GM19239 (cell line): ENCODE measurements around the gene PRICKLE2.

ENCODE experiments used
- DNase-seq: peaks from one replicate; pipeline ENCODE4 v3.0.0; 2011; ENCODE audit warnings: low spot score; ENCODE audit not compliant: insufficient read length
- FAIRE-seq: peaks from 2 replicates; lab custom pipeline; 2011; peaks lifted over from hg19 to GRCh38; lab: Jason Lieb, UNC

Gene PRICKLE2, protein sequence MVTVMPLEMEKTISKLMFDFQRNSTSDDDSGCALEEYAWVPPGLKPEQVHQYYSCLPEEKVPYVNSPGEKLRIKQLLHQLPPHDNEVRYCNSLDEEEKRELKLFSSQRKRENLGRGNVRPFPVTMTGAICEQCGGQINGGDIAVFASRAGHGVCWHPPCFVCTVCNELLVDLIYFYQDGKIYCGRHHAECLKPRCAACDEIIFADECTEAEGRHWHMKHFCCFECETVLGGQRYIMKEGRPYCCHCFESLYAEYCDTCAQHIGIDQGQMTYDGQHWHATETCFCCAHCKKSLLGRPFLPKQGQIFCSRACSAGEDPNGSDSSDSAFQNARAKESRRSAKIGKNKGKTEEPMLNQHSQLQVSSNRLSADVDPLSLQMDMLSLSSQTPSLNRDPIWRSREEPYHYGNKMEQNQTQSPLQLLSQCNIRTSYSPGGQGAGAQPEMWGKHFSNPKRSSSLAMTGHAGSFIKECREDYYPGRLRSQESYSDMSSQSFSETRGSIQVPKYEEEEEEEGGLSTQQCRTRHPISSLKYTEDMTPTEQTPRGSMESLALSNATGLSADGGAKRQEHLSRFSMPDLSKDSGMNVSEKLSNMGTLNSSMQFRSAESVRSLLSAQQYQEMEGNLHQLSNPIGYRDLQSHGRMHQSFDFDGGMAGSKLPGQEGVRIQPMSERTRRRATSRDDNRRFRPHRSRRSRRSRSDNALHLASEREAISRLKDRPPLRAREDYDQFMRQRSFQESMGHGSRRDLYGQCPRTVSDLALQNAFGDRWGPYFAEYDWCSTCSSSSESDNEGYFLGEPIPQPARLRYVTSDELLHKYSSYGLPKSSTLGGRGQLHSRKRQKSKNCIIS

DNA sequence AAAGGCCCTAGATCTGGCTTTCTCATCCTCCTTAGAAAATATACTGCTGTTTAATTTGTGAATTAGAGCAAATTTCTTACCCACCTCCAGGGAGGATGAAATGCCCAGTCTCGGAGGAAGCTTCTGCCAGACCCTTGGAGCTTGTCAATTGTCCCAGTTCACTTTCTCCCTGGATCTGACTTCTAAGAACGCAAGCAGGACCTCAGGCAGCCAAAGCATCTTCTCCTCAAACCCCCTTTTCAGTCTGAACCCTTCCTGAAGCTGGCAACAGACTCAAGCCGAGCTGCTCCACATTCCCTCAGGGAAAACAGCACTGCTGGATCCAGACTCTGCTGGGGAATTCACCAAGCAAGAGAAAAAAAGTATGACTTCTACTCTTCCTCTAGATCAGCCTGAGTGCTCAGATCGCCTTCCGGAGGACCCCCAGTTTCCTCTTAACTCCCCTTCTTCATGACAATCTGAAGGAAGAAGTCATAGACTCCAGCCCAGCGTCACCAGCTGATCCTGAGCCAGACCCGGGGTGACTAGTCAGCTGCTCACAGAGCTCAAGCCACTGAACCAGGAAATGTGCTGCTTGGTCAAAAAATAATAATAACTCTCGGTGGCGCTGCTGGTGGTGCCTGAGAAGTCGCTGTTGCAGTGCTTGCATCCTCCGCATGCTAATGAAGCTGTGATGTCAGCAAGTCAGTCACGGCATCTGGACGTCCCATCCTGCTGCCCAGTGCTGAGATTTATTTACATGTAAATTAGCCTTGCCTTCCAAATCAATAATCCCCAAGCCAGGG, at the start of gene PRICKLE2:
PRICKLE2 (minus strand) TSS at position 641 of the 785 bp plus-strand sequence. CDS start 26,539 bp downstream, outside the sequence.
- DNase-seq (no peak), FAIRE-seq (no peak)

DNA sequence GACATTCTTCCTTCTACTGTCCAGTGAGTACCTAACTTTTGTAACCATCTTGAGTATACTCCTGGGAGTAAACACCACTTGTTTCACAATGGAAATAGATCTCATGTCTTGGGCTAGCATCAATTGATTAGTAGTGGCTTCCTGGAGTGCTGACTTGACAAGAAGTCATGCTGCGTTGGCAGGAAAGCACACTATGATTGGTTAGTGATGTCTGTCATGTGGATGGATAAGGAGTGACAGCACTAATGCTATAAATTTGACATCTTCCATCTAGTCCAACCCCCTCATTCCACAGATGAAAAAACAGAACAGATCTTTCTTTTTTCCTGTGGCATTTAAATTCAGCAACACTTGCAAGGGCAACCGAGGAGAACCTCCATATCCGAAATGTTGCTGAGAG, 47.6 kb upstream of the PRICKLE2 start:
- DNase-seq (no peak), FAIRE-seq (no peak)

DNA sequence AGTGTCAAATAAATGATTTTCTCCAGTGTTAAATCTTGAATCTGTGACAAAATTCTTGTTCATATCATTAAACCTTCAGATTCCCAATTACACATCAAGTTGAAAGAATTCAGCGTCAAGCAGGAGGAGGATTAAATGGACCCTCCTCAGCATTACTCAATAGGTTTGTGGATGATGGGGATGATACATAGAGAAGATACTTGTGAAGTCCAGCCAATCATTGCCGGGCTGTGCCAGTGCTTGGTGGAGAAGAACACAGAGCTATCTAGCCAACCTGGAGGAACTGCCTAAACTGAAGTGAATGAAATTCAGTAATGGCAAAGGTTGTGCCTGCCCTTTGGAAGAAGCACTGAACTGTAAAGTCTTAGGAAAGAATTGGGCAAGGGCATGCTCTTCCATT, 47.0 kb upstream of the PRICKLE2 start:
- DNase-seq (no peak), FAIRE-seq (no peak)

DNA sequence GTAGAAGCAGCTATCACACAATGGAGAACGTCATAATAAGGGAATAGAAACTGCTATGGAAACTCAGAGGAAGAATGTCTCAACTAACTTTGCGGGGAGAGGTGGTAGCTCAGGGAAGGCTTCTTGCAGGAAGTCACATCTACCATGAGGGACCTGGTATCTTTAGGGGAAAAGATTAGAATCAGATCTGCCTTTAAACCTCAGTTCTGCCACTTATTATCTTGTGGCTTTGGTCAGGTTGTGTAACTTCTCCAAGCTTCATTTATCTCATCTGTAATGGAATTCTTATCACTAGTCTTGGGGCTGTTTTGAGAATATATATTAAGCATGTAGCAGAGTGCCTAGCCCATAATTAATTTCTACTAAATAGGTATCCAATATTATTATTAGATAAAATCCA, 46.4 kb upstream of the PRICKLE2 start:
- FAIRE-seq, result no peak
- DNase-seq, result no peak

DNA sequence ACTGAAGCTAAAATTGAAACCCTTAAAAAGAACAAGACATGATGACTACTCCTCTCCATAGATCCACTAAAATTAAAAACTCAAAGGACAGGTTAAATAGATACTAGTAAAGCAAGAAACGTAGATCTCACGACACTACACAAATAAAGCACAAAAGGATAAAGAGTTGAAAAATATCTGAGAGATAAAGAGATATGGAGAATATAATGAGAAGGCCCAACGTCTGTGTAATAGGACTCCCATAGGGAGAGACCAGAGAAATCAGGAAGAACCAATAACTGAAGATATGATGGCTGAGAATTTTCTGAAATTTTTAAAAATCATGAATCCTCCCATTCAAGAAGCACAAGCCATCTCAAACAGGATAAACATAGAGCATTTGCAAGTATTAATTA, 45.6 kb upstream of the PRICKLE2 start:
- DNase-seq (no peak), FAIRE-seq (no peak)

DNA sequence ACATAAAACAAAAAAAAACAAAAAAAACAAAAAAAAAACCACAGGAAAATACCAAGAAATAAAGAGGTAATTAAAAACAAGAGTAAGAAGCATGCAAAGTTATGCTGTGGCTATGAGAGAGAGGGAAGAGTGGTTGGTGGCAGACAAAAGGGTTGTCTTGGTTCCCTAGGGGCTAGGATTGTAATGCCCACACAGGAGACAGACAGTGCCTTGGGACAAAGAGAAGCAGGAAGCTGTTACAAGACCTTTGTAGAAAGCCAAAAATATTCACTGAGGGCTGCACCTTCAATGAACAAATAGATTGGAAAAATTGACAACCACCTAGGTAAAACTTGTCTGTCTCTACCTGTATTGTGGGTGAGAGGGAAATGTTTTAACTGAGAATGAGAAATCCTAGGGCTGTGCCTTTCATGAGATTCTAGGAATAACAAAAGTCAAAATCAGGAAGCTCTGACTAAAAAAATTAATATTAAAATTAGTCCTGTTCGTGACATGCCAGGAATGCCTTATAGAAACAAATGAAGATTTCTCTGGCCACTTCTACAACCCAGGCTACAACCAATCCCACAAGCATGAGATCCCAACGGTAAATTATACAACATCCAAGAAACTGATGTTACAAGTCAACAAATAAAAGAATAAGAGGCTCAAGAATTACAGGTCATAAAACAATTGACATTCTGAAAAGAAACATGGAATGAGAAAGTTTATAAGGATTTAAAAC, 45.0 kb upstream of the PRICKLE2 start:
- FAIRE-seq (no peak), DNase-seq (no peak)

DNA sequence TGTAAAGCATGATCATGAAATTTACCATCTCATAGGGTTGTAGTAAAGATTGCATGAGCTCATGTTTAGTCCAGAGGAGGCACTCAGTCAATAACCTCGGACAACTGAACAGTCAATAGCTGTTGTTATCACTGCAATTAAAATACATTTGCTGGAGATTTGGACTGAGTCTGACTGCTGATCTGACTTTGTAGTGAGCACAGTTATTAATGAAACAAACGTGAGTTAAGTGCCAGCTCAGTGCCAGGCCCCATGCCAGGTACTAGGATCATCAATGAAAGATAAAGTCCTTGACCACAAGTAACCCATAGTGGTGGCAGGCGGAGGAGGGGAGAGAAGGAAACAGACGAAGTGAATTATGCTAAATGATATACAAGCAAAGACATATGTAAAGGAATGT, 43.7 kb upstream of the PRICKLE2 start:
- FAIRE-seq, result no peak
- DNase-seq, result no peak

DNA sequence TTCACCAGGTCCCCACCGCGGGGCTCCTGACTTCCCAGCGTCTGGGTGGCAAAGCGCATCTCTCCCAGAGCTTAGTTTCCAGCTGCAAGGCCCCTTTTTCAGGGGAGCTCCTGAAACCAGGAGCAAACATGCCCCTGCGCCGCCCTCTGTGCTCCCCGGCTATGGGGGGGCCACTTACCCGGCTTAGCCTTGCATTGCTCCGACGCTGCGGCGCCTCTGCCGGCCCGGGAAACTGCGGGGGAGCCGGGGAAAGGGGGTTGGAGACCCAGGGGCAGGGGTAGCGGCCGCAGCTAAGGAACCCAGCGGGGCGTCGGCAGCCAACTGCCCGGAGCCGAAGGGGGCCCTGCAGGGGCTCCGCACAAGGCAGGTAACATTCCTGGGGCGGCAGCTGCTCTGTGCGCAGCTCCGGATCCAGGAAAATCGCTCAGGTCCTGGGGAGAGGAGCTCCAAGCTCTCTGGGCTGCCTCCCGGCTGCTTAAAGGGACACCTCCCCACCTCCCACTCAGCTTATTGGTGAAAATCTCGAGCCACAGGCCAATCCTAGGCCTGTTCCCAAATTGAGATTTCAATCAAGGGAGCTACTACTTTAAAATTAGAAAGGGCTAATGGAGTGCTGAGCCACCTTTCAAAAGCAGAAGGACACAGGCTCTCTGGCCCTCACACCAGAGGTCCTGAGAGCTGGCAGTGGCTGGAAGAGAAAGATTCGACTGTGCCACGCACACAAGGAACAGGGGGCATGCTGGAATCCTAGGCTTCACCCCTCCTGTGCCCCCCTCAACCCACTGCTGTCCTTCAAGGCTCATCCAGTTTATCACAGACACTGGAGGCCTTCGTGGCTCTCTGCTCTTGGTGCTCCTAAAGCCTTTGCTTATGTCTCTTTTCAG, 42.7 kb upstream of the PRICKLE2 start:
- FAIRE-seq (no peak), DNase-seq (no peak)

DNA sequence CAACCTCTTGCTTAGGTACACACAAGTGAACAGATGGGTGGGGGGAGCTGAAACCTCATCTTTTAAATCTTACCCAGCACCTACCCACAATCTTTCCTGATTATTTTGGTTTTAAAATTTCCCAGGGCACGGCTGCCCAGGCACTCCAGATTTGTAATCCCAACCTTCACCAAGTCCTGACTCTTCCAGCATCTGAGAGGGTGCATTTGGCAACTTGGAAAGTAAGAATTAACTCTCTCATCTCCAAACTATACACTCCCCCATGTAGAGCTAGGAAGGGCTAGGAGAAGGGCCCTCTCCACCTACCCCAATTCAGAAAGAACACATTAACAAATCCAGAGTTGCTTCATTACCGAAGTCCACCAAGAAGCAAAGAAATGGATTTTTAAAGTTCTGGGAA, 41.7 kb upstream of the PRICKLE2 start:
- DNase-seq (no peak), FAIRE-seq (no peak)

DNA sequence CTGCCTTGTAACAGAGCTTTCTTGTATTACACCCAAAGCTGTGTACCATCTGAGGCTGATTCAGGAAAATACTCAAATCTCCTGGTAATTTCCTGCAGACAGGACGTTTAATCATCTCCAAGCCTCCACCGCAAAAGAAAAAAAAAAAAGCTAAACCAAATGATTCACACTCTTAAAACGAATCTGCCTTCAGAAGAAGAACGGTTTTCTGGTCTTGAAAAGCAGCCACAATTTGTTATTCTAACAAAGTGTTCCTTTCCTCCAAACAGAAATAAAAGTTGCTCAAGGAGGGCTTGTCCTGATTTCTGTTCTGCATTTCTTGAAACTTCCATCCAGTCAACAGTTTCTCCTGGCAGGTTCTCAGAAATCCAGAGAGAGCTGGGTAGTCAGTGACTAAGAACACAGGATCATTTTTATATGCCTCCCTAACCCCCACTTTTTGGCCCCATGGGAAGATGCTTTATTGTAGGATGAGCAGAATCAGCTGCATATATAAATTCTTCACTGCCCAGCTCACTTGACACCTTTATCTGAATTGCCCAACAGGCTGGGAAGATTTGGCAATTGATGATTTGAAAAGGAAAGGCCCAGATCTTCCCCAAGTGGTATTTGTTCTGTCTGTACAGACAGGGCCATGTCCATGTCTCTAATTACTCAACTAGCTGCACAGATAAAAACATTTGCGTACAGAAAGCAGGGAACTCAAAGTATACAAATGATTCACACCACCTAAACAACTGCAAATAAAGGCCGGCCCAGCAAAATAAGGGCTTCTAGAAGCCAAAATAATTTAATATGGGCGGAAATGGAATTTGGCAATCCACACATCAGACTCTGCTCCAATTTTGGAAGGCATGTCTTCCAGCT, 41.0 kb upstream of the PRICKLE2 start:
- DNase-seq, result no peak

DNA sequence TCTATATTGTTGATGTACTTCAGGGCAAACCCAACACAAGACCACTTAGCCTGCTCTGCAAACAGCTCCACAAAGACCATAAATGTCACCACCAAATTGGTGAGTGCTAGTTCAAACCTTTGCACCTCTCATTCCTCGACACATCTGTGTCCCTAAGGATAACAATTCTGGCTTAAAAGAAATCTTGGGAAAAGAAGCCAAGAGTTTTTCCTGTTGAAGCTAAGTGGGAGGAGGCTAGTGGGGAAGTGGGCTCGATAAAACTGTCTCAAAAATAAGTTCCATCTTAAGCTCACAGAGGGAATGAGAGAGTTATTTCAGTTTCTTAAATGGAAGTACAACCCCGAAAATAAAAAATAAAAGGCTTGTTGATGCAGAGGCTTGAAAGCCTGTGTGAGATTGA, 40.4 kb upstream of the PRICKLE2 start:
- DNase-seq (no peak), FAIRE-seq (no peak)

More for the DNA sequence above, 41.0 kb upstream of the PRICKLE2 start:
- no peak for FAIRE-seq

DNA sequence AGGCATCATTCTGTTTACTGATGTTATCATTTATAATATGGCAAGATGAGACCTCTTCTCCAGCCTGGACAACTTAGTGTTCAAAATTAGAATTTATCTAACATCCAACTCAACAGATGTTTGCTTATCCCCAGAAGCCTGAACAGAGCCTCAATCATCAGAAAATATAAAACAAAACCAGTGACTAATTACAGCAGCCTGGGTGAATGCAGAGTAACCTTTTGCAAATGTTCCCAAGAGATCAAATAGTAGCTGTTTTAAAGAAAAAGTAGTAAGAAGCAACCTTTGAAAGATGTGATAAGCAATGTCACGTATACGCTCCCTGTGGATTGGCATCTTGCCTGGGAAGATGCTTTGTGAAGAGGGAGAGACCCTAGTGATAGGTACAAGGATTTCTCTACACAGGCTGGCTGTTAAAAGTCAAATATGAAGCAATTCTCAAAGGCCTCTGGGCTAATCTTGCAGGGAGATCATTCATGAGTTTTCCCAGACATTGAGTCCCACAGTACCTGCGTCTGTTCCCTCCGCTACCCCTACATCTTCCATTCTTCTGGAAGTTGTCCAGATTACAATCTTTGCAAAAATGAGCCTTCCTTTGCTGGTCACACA, 39.3 kb upstream of the PRICKLE2 start:
- DNase-seq (no peak), FAIRE-seq (no peak)

DNA sequence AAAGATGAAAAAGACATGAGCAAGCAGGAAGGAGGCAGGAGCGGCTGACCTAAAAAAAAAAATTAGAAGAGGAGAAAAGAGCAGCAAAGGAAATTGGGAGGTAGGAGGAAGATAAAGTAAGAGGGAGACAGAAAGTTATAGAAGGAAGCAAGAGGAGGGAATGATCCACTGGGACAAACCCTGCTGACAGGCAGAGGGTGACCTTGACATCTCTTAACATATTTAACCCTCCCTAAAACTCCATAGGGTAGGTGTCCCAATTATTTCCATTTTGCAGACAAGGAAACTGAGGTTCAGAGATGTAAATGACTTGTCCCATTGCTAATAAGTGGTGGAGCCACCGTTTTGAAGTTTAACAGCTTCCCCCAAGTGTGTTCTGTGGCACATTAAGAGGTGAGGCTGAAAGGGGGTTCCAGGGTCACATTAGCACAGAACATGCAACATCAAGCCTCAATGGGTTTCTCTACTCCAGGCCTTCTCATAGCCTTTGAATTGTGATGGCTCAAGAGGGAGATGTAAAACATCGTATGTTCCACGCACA, 37.4 kb upstream of the PRICKLE2 start:
- FAIRE-seq, result no peak

DNA sequence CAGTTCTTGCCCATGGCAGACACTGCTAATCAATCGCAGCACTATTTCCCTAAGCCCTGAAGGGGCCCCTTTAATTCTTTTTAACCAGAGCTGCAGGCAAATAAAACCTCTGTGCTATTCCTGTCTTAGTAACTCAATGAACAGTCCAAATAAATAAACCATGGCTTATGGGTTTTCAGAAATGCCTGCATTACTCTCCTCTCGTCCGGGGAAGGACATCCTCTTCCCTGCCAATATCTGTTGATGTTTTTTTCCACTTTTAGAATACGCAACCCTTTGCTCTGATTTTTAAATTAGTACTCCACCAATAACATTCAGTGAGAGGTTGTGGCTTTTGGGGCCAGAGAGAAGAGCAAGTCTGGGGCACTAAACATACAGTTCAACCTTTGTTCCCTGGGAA, 35.2 kb upstream of the PRICKLE2 start:
- no peak for FAIRE-seq

More for the DNA sequence above, 37.4 kb upstream of the PRICKLE2 start:
- DNase-seq, result no peak

DNA sequence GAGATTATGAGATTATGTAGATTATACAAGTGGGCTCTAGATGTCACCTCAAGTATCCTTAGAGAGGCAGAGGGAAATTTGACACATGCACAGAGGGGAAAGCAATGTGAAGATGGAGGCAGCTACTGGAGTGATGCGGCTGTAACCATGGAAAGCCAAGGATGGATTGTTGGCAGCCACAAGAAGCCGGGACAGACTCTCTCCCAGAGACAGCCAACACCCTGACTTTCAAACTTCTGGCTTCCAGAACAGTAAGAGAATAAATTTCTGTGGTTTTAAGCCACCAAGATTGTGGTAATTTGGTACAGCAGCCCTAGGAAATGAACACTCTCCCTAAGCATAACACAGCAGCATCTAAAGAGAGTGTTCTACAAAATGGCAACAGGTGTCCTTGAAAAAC, 34.4 kb upstream of the PRICKLE2 start:
- DNase-seq, result no peak
- no peak for FAIRE-seq

More for the DNA sequence above, 35.2 kb upstream of the PRICKLE2 start:
- DNase-seq, result no peak

DNA sequence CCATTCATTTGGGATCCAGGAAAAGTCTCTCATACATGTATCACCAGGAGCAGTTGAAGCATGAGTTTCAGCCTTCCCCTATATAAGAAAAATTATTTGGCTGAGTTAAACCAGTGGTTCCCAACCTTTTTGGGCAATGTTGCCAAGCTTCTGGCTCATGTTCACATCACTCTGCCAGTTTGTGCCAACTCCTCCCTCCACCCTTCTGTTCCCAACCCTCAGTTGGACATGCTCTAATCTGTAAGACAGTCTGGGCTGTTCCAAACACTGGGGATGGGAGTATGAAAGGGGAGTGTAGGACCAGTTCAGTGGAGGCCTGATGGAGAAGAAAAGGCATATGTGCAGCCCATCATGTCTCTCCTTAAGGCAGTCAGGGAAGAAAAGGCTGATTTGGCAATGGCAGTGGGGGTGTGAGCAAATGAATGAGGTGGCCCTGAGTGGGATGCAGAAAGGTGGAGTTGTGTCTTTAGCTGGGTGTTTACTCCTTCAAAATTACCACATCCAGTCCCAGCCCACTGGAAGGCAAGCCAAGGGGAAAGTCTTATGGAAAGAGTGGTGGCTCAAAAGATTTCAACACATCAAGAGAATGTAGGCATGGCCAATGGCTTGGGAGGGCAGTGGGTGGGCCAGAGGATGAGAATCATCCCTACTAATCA, 32.0 kb upstream of the PRICKLE2 start:
- no peak for DNase-seq
- FAIRE-seq, result no peak
